Neural cell (in vitro differentiated cells): ENCODE data around the gene FSCN2.

Experiments
- CTCF ChIP-seq: fragments of 450-650 bp; IDR thresholded peaks from 2 replicates; pipeline ENCODE4 v1.5.1; 2014; ENCODE audit warnings: antibody characterized with exemption, mild to moderate bottlenecking, moderate library complexity; ENCODE audit not compliant: poor library complexity, severe bottlenecking
- EZH2 ChIP-seq: fragments of 200-600, 300-800 bp; shearing (Covaris generic), sonication (generic); IDR thresholded peaks from 2 replicates; pipeline ENCODE4 v1.6.1; 2014; ENCODE audit warnings: antibody characterized with exemption, low read length, borderline replicate concordance, mild to moderate bottlenecking; ENCODE audit not compliant: insufficient read depth, poor library complexity, severe bottlenecking
- POLR2AphosphoS5 ChIP-seq: IDR thresholded peaks from 2 replicates; pipeline ENCODE4 v1.6.1; 2012
- RAD21 ChIP-seq: fragments of 450-650 bp; conservative IDR thresholded peaks from 2 replicates; pipeline ENCODE4 v1.6.1; 2014; ENCODE audit warnings: antibody characterized with exemption, mild to moderate bottlenecking, moderate library complexity
- TAF1 ChIP-seq: IDR thresholded peaks from 2 replicates; pipeline ENCODE4 v1.6.1; 2012; ENCODE audit warnings: low read depth

- TF ChIP-seq CTCF (no peak), RAD21 (no peak), EZH2 (no peak), TAF1 (no peak), POLR2AphosphoS5 (no peak)
Observed at GRCh38 chr17:81542431-81543338, 14.5 kb downstream of the FSCN2 start.
